MCF 10A (cell line): ENCODE data around the gene CNIH1. TPM values are rescaled to one million over a fixed set of nuclear protein-coding genes. Genes with fewer than 3 reads are reported as not detected.

Experiments
- BruUV-seq: library from RNA; stranded (reverse); fragments of 400-500 nt; replicated peaks from 2 replicates; lab custom pipeline; 2021; lab: Mats Ljungman, UMichigan
- CTCF ChIA-PET: fragments of 300-600 bp; sonication (Branson Sonifier 250); formaldehyde crosslinking; extraction: SDS; loops from one replicate; lab custom pipeline; 2021; ENCODE audit warnings: antibody characterized with exemption, inconsistent platforms; lab: Yijun Ruan, JAX
- POLR2A ChIA-PET: fragments of 300-600, 350-650 bp; sonication (Branson Sonifier 250); formaldehyde crosslinking; extraction: SDS; loops from one replicate; lab custom pipeline; 2020; ENCODE audit warnings: antibody characterized with exemption, inconsistent platforms; lab: Yijun Ruan, JAX
- DNase-seq: peaks from one replicate; pipeline ENCODE4 v3.0.0-alpha.2; 2018; ENCODE audit not compliant: unreplicated experiment
- H3K27ac Mint-ChIP-seq: one replicate; pipeline ENCODE4 v1.8.0; 2022; ENCODE audit warnings: mild to moderate bottlenecking, low read depth, mixed read lengths; ENCODE audit not compliant: unreplicated experiment
- H3K27me3 Mint-ChIP-seq: one replicate; pipeline ENCODE4 v1.8.0; 2022; ENCODE audit warnings: mixed read lengths; ENCODE audit not compliant: insufficient read depth, unreplicated experiment
- H3K36me3 Mint-ChIP-seq: one replicate; pipeline ENCODE4 v1.8.0; 2022; ENCODE audit warnings: mild to moderate bottlenecking, moderate library complexity, mixed read lengths; ENCODE audit not compliant: insufficient read depth, unreplicated experiment
- H3K4me1 Mint-ChIP-seq: one replicate; pipeline ENCODE4 v1.8.0; 2022; ENCODE audit warnings: mixed read lengths; ENCODE audit not compliant: insufficient read depth, unreplicated experiment
- H3K4me3 Mint-ChIP-seq: one replicate; pipeline ENCODE4 v1.8.0; 2022; ENCODE audit warnings: mild to moderate bottlenecking, moderate library complexity, mixed read lengths; ENCODE audit not compliant: unreplicated experiment
- H3K9me3 Mint-ChIP-seq: one replicate; pipeline ENCODE4 v1.8.0; 2022; ENCODE audit warnings: mixed read lengths; ENCODE audit not compliant: unreplicated experiment
- intact Hi-C: fragments of 100-400 bp; cut with micrococcal nuclease; formaldehyde crosslinking; loops from 2 replicates; pipeline ENCODE4 v1.14.1; 2022
- total RNA-seq: library from RNA; stranded (reverse); gene quantifications from 2 replicates; pipeline ENCODE4 v1.2.3, GENCODE V29; 2022
- TF ChIP-seq, protein P1 (sequence below): fragments of 200-600 bp; IDR thresholded peaks from one replicate; pipeline ENCODE4 v1.8.0; 2022; ENCODE audit warnings: antibody characterized with exemption, mild to moderate bottlenecking; ENCODE audit not compliant: unreplicated experiment

Gene CNIH1
- total RNA-seq, 1 experiment from 2014 or later = 228 TPM

DNA sequence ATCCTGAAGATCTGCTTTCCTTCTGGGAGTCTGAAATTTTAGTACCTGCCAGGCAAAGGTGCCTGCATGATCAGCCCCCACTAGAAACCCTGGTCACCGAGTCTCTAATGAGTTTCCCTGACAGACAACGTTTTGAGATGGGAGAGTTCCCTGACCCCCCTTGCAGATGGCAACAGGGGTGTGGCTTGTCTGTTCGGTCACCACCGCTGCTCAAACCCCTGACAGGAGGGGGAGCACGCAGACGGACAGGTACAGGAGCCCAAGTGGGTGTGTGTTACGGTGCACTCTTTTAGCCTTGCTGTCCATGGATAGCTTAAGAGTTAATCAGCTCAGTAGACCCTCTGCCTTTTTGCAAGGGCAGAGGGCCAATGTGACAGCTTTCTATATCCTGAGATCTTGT lies 63.7 kb downstream of the CNIH1 start:
- Mint-ChIP-seq H3K36me3 (no peaks in the 10 kb centered on the region), H3K27me3 (peaks cover 18% of the 10 kb centered on the region), H3K4me1 (no peaks in the 10 kb centered on the region), H3K9me3 (no peaks in the 10 kb centered on the region), H3K27ac (no peak overlapping the region), H3K4me3 (no peak overlapping the region)
- TF ChIP-seq, protein P1, sequence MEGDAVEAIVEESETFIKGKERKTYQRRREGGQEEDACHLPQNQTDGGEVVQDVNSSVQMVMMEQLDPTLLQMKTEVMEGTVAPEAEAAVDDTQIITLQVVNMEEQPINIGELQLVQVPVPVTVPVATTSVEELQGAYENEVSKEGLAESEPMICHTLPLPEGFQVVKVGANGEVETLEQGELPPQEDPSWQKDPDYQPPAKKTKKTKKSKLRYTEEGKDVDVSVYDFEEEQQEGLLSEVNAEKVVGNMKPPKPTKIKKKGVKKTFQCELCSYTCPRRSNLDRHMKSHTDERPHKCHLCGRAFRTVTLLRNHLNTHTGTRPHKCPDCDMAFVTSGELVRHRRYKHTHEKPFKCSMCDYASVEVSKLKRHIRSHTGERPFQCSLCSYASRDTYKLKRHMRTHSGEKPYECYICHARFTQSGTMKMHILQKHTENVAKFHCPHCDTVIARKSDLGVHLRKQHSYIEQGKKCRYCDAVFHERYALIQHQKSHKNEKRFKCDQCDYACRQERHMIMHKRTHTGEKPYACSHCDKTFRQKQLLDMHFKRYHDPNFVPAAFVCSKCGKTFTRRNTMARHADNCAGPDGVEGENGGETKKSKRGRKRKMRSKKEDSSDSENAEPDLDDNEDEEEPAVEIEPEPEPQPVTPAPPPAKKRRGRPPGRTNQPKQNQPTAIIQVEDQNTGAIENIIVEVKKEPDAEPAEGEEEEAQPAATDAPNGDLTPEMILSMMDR = no peak
- ChIA-PET POLR2A (no interaction called here), CTCF (interaction anchor here (1.1 to 1.3 kb wide), 2 partner anchors 18 to 112 kb away, joined by 3 to 5 read pairs; no protein-coding TSS in a partner anchor)
- DNase-seq = no peak
- intact Hi-C loops = no loop called here
- BruUV-seq = no TSS peak

DNA sequence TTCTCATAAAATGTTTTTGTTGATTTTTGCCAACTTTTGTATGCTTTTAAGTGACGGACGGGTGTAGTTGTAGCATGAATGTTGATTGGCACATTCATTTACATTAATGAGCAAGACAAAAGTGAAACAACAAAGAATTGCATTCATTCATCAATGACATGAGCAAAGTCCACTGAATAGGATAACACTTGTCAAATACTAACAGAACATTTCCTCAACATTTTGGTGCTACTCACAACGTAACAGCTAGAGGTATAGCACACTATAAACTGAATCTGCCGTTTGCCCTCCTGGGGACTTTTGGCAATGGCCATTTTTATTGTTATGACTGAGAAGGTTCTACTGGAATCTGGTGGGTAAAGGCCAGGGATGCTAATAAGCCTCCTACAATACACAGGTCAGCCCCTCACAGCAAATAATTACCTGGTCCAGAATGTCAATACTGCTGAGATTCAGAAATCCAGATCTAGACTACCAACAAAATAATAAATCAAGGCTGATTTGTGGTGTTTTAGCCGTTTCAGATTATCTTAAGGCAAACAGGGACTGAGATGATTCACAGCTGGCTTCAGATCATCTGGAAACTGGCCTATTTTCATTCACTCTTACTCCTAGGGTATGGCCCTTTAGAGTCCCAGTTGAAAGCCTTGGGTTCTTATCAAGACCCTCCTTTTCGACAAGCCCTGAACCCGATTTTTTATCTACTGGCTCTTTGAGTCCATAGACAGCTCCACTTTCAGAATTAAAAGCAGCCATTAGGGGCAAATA lies 66.9 kb downstream of the CNIH1 start:
- Mint-ChIP-seq H3K9me3 (no peaks in the 10 kb centered on the region), H3K27ac (no peak overlapping the region), H3K36me3 (no peaks in the 10 kb centered on the region), H3K4me3 (no peak overlapping the region), H3K27me3 (peaks cover 13% of the 10 kb centered on the region), H3K4me1 (no peaks in the 10 kb centered on the region)
- ChIA-PET CTCF (interaction anchor here (0.5 to 1.8 kb wide), 2 partner anchors 22 to 26 kb away, joined by 4 read pairs; partner anchors contain the start of gene CDKN3), POLR2A (interaction anchor here (0.5 kb wide), 1 partner anchor 1395 kb away, joined by 3 read pairs; no protein-coding TSS in a partner anchor)
- TF ChIP-seq, protein P1 = no peak
- intact Hi-C loops = no loop called here
- DNase-seq = no peak
- BruUV-seq = no TSS peak

Other genes starting within 250 kb of the CNIH1 start
- gene CDKN3, start 44.4 kb downstream of the CNIH1 start, total RNA-seq = 66.4 and 66.5 TPM in 2 replicates
- 53.3 and 65.0 TPM in 2 replicates for gene GMFB, start 47.6 kb upstream of the CNIH1 start, total RNA-seq
- 17.5 and 22.3 TPM in 2 replicates for gene CGRRF1, start 68.5 kb upstream of the CNIH1 start, total RNA-seq
- gene SAMD4A, start 125.8 kb upstream of the CNIH1 start, total RNA-seq = 60.6 and 63.5 TPM in 2 replicates